Stomach (tissue), 4 donors: Measurements from ENCODE around the gene MALRD1.

Experiments
- POLR2A ChIP-seq, 4 donors: fragments of 450-650 bp; IDR thresholded peaks; one replicate each; pipeline ENCODE4 v1.6.1; 2016; ENCODE audit warnings: antibody characterized with exemption in 4 of 4, control low read depth in 2 of 4, mild to moderate bottlenecking in 1 of 4, moderate library complexity in 1 of 4
- TF ChIP-seq, protein P1 (sequence below), 7 experiments: fragments of 450-650 bp in 4 of 7; fragments of 200-600 bp in 3 of 7; sonication (generic) in 3 of 7; IDR thresholded peaks; one replicate each; pipeline ENCODE4 v1.5.1; 2016 to 2019; ENCODE audit warnings: antibody characterized with exemption in 7 of 7, control low read depth in 2 of 7, mild to moderate bottlenecking in 1 of 7

DNA sequence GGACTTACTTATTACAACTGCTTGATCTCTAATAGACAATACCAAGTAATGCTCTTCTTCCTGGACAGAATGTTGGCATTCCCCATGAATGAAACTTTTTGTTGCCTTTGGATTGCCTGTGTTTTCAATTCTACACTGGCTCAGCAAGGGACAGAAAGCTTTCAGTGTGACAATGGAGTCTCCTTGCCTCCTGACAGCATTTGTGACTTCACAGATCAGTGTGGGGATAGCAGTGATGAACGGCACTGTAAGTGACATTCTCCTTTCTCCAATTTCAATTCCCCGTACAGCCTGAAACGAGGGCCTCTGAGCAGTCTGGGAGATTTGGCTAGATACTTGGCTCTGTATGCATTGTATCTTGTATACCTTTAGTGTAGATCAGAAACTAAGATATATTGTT lies 290 bp downstream of the MALRD1 start:
- TF ChIP-seq, protein P1, sequence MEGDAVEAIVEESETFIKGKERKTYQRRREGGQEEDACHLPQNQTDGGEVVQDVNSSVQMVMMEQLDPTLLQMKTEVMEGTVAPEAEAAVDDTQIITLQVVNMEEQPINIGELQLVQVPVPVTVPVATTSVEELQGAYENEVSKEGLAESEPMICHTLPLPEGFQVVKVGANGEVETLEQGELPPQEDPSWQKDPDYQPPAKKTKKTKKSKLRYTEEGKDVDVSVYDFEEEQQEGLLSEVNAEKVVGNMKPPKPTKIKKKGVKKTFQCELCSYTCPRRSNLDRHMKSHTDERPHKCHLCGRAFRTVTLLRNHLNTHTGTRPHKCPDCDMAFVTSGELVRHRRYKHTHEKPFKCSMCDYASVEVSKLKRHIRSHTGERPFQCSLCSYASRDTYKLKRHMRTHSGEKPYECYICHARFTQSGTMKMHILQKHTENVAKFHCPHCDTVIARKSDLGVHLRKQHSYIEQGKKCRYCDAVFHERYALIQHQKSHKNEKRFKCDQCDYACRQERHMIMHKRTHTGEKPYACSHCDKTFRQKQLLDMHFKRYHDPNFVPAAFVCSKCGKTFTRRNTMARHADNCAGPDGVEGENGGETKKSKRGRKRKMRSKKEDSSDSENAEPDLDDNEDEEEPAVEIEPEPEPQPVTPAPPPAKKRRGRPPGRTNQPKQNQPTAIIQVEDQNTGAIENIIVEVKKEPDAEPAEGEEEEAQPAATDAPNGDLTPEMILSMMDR (IDR thresholded peaks at IDR 0.05), result no peak
- TF ChIP-seq POLR2A (IDR thresholded peaks at IDR 0.05), result no peak
